WERI-Rb-1 (cell line): ENCODE results near the gene STK11.

Experiments
- DNase-seq: peaks from one replicate; pipeline ENCODE4 v3.0.0-alpha.2; 2020
- H3K27ac ChIP-seq: fragments of 250-450 bp; sonication (Bioruptor Pico); 2 replicates; pipeline ENCODE4 v1.5.1; 2020; ENCODE audit warnings: mild to moderate bottlenecking, moderate library complexity
- H3K27me3 ChIP-seq: fragments of 250-450 bp; sonication (Bioruptor Pico); 2 replicates; pipeline ENCODE4 v1.5.1; 2021; ENCODE audit warnings: mild to moderate bottlenecking, low read depth, moderate library complexity; ENCODE audit not compliant: insufficient read depth, severe bottlenecking
- H3K36me3 ChIP-seq: fragments of 250-450 bp; sonication (Bioruptor Pico); 2 replicates; pipeline ENCODE4 v1.5.1; 2020; ENCODE audit warnings: mild to moderate bottlenecking, moderate library complexity
- H3K4me3 ChIP-seq: 2 replicates; pipeline ENCODE4 v1.5.1; 2011; ENCODE audit warnings: low read depth, mild to moderate bottlenecking, control low read depth, low read length
- H3K9me3 ChIP-seq: fragments of 250-450 bp; sonication (Bioruptor Pico); 2 replicates; pipeline ENCODE4 v1.5.1; 2021; ENCODE audit warnings: mild to moderate bottlenecking, moderate library complexity; ENCODE audit not compliant: severe bottlenecking
- CTCF ChIP-seq: IDR thresholded peaks from 2 replicates; pipeline ENCODE4 v1.5.1; 2011; ENCODE audit warnings: low read depth, mild to moderate bottlenecking, control low read depth, inconsistent platforms, low read length

Gene STK11

GRCh38 chr19:1229924-1230782 is 24.6 kb downstream of the STK11 start:
- Histone ChIP-seq H3K4me3 (no peak overlapping the region), H3K36me3 (peaks cover 33% of the 10 kb centered on the region), H3K27me3 (no peaks in the 10 kb centered on the region), H3K27ac (no peak overlapping the region), H3K9me3 (no peaks in the 10 kb centered on the region)
- TF ChIP-seq CTCF: no peak
- DNase-seq: no peak

- DNase-seq: no peak
- no peak overlapping the region for H3K4me3 ChIP-seq
- TF ChIP-seq CTCF: no peak
- no peak overlapping the region for H3K27ac ChIP-seq
- peaks cover 35% of the 10 kb centered on the region for H3K36me3 ChIP-seq
- H3K27me3 ChIP-seq: no peaks in the 10 kb centered on the region
- no peaks in the 10 kb centered on the region for H3K9me3 ChIP-seq
Measured at GRCh38 chr19:1230783-1231489, 25.4 kb downstream of the STK11 start.

- TF ChIP-seq CTCF: no peak
- no peaks in the 10 kb centered on the region for H3K27me3 ChIP-seq
- no peak overlapping the region for H3K27ac ChIP-seq
- H3K36me3 ChIP-seq: peaks cover 26% of the 10 kb centered on the region
- H3K9me3 ChIP-seq: no peaks in the 10 kb centered on the region
- H3K4me3 ChIP-seq: no peak overlapping the region
- no peak for DNase-seq
Measured at GRCh38 chr19:1231729-1232637, 26.4 kb downstream of the STK11 start.

GRCh38 chr19:1232652-1233072 is 27.1 kb downstream of the STK11 start:
- Histone ChIP-seq H3K4me3 (no peak overlapping the region), H3K36me3 (peaks cover 20% of the 10 kb centered on the region), H3K27me3 (no peaks in the 10 kb centered on the region), H3K9me3 (no peaks in the 10 kb centered on the region), H3K27ac (no peak overlapping the region)
- DNase-seq: no peak
- TF ChIP-seq CTCF: no peak

- H3K27me3 ChIP-seq: no peaks in the 10 kb centered on the region
- H3K36me3 ChIP-seq: peaks cover 16% of the 10 kb centered on the region
- no peak for TF ChIP-seq CTCF
- H3K9me3 ChIP-seq: no peaks in the 10 kb centered on the region
- DNase-seq: no peak
- H3K27ac ChIP-seq: no peak overlapping the region
- H3K4me3 ChIP-seq: no peak overlapping the region
Measured at GRCh38 chr19:1233115-1233667, 27.6 kb downstream of the STK11 start.
